LNCAP (cell line): ENCODE measurements around the gene ZFP36L2.

Experiments used
- TF ChIP-seq, protein P1 (sequence below): fragments of 450-650 bp; IDR thresholded peaks from 2 replicates; pipeline ENCODE4 v1.5.1; 2017; ENCODE audit warnings: mild to moderate bottlenecking

Gene ZFP36L2

DNA sequence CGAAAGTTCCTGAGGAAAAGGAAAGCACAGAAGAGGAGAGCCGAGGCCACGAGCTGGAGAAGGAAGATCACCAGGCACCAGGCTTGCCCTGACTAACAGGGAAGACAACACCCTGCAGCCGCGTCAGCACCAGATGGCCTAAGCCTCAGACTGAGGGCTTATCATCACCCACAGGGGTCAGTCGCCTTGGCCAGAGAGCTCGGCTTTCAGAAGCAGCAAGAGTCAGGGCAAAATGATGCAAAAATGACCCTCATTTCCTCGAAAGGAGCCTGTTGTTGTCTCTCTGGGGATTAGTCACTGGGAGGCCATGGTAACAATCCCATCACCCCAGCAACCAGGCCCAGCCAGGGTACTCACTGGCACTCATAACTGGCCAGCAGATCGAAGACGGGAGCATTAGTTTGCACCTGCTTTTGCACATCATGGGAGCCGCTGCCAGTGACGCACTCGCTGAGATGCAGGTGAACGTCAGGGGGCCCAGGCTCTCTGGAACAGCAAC is 42.7 kb upstream of the ZFP36L2 start:
- TF ChIP-seq, protein P1, sequence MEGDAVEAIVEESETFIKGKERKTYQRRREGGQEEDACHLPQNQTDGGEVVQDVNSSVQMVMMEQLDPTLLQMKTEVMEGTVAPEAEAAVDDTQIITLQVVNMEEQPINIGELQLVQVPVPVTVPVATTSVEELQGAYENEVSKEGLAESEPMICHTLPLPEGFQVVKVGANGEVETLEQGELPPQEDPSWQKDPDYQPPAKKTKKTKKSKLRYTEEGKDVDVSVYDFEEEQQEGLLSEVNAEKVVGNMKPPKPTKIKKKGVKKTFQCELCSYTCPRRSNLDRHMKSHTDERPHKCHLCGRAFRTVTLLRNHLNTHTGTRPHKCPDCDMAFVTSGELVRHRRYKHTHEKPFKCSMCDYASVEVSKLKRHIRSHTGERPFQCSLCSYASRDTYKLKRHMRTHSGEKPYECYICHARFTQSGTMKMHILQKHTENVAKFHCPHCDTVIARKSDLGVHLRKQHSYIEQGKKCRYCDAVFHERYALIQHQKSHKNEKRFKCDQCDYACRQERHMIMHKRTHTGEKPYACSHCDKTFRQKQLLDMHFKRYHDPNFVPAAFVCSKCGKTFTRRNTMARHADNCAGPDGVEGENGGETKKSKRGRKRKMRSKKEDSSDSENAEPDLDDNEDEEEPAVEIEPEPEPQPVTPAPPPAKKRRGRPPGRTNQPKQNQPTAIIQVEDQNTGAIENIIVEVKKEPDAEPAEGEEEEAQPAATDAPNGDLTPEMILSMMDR: no peak

DNA sequence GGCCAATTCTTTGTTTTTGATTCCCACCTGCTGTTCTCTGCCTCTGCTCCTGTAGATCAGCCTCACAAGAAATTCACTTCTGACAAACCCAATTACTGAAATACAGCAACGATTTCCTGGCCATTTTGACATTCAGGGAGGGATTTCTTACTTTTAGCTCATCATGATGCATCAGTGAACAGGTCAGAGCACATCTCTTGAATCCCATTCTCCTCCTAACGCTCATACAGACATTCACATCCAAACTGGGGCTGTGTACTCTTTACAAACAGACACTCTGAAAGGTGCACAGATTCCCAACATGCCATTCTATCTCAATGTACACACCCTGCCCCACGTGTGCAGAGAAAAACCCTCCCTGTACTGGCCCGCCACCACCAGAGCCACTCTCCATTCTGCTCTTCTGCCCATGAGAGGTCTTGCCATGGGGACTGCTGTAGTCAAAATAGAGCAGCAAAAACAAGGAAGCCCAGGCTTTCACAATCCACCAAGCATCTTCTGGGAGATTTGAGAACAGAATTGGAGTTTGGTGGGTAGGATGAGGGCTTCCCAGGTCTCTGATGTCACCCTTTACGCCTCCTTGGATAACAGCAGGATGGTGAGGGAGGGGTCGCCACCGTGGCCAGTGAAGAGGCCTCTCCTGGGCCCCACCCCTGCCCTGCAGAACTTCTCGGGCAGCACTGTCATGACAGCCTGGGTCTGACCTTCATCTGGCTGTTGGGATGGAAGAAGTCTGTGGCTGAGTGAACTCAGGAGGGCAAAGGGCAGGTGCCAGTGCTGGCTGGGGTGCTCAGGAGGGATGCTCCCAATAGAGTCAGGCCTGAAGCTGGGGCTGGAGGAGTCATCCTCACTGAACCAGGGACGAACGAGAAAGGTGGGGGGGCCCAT is 41.9 kb upstream of the ZFP36L2 start:
- TF ChIP-seq, protein P1: no peak

DNA sequence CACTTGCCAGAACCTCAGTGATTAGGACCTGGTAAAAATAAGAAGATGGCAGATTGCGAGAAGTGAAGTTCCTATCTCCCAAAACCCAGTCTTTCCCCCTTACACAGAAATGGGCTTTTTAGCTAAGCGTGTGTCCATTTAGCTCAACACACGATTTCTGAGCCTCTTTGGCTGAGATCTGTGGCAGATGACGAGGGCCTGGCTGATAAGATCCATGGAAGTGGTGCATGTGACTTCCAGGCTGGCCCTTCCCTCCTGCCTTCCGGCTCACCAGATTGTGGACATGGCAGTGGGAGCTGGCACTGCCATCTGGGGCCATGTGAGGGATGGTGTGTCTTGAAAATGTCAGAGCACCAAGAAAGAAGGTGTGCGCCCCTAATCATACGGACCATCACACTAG is 41.0 kb upstream of the ZFP36L2 start:
- TF ChIP-seq, protein P1: no peak

DNA sequence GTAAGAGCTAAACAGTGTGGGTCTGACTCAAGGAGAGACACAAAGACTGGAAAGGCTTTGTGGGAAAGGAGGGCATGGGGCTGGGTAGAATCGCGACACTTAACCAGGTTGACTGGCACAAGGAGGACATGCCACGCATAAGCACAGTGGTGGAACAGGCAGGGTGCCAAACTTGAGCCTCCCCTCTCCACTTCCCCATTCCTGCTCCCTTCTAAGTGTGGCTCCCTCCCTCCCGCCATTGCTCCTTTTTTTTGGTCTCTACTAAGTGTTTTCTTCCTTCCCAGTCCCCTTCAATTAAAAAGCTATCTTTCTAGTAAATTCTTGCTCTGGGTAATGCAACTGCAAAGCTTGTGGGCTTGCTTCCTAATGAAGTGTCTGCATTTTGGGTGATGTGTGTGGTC is 40.3 kb upstream of the ZFP36L2 start:
- TF ChIP-seq, protein P1: no peak

DNA sequence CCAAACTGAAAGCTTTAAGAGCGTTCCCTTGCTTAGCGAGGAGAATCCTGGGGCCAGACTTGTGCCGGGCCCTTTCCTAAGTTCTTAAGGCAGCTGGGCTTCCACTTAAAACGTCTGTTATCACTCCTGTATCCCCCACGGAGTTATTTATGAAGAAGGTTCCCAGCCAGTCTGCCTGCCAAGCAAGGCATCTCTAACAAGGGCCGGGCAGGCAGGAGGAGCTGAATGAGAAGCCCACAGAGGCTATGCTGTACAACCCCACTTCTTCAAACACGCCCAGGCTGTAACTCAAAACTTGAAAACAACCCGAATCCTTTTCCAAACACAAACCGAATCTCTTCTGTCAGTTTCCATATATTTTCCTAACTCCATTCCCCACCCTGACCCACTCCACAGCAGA is 39.0 kb upstream of the ZFP36L2 start:
- TF ChIP-seq, protein P1: no peak

DNA sequence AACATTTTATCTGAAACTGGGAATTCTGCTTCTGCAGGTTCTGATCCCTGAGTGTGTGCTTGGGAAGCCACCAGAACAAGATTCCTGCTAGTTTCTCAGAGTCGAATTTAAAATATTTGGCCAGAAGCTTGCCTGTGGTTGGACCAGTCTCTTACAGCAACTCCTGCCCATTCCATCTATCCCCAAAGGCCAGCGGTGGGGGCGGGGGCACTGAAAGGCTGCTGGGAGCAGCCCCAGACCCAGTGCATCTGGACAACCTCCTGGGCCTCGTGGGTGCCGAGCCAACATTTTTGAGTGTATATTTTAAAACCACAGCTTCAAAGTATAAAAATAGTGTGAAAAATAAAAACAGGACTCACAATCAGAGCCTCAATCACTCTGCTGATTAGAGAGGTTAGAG is 38.6 kb upstream of the ZFP36L2 start:
- TF ChIP-seq, protein P1: no peak

DNA sequence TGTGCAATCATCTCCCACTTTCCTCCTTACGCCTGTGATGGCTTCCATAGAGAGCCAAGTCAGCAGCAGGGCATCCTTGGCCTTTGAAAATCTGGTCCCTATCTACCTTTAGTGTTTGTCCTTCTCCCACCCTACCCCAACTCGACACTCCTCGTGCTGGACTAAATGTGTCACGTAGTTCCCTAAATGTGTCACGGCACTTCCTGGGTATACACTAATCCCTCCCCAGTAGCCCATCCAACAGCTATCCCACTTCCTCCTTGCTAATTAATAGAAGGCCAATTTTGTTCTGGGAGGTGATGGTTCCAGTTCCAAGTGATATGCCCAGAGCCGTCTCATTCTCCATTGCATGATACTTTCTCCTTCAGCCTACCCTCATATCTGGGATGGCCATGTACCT is 36.5 kb upstream of the ZFP36L2 start:
- TF ChIP-seq, protein P1: no peak
